Fibroblast of upper back skin (primary cell): ENCODE measurements around the gene OSCAR.
A peak's percentile ranks its signal among the peaks of the same experiment; 100 is the strongest.
"Not testable (repeated sequence)": the region's sequence is repeated elsewhere in the genome, so short reads cannot be mapped to it uniquely, and the experiment has no call there.

Experiments used
- DNase-seq: peaks from one replicate; pipeline ENCODE4 v3.0.0-alpha.2; 2013

OSCAR gene

DNA sequence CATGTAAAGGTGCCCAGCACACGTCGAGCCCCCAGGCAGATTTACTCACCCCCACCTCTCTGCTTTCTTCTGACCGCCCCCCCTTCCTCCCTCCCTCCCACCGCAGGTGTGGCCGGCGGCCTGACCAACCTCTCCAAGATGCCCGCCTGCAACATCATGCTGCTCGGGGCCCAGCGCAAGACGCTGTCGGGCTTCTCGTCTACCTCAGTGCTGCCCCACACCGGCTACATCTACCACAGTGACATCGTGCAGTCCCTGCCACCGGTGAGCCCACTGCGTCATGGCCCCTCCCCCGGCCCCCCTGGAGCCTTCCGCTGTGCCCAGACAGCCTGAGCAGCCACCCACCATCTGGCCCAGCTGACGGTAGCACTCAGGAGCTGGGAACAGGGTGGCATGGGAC is 23.8 kb upstream of the OSCAR start:
- DNase-seq = no peak

DNA sequence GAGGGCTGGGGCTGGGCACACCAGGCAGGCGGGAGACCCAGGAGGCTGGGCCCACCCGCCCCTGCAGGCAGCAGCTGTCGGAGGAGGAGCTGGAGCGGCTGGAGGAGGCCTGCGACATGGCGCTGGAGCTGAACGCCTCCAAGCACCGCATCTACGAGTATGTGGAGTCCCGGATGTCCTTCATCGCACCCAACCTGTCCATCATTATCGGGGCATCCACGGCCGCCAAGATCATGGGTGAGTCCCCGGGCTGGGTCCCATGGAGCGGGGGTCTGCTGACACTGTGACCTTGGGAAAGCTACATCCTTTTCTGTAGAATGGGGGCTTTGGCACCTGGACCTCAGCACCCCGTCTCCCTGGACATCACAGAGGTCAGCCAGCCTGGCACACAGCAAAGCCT is 23.1 kb upstream of the OSCAR start:
- DNase-seq = no peak

GRCh38 chr19:54121259-54121658 is 20.7 kb upstream of the OSCAR start:
- no peak for DNase-seq

DNA sequence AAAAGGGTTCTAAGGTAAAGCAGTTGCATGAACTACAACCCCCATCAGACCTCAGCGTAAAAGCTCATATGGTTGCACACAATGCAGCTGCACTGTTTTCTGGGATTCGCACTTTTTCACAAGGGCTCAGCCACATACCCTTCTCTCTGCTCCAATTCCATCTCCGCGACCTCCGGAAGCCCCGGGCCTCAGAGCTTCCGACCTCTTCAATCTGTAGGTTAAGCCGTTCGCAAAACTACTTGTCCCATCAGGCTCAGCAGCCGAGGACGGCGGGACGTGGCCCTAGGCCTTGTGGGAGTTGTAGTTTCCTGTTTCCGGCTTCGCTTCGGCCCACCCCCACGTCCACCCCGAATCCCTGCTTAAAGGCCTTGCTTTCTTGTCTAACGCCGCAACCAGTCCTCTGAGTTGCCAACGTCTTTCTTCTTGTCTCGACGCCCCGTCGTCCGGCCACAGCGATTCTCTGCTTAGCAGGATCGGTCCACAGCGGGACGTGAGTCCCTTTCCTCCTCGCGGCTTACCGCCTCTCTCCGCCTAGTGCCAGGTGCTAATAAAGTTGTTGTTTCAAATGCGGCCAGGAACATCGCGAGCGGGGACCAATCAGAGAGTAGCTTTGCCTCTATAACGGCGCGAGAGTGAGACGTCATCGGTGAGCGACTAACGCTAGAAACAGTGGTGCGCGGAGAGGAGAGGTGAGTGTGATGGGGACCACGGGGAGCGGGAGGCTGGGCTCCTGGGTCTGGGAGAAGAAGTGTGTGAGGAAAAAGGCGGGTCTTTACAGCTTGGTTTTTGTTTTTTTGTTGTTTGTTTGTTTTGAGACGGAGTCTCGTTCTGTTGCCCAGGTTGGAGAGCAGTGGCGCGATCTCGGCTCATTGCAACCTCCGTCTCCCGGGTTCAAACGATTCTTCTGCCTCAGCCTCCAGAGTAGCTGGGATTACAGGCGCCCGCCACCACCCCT is 14.8 kb upstream of the OSCAR start, which contains the start of the genes PRPF31 and TFPT:
Gene PRPF31 (plus strand): TSS at position 646 of the 955 bp plus-strand sequence. CDS start 2,525 bp downstream, outside the sequence.
Gene TFPT (minus strand): TSS at position 549 of the 955 bp plus-strand sequence. CDS start 388 bp downstream, at position 161.
- peak; percentile 98 for DNase-seq

DNA sequence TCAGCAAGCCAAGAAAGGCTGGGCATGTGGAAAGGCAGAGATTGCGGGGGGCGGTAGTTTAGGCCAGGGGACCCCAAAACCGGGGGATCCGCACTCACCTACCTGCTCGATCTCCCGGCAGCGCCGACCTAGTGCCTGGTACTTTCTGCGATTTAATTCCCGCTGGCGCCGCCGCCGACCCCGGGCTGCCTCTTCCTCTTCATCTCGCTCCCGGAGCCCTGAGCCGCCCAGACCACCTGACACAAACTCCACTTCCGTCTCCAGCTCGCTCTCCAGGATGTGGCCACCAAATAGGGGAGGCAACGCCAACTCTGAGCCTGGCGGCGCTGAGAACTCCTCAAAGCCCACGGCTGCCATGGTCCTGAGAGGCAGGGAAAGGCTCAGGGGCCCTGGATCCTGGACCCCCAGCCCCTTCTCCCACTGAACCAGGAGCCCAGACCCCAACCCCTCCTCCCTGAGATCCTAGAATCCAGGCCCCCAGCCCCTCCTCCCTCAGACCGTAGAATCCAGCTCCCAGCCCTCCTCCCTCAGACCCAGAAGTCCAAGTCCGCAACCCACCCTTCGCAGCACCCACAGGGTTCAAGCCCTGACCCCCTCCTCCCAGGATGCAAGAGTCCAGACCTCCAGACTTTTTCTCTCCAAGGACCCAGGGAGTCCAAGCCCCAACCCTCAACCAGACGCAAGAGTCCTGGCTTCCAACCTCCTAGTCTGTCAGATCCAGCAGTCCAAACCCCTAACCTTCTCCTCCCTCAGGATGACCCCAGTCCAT is 13.9 kb upstream of the OSCAR start:
- no peak for DNase-seq

GRCh38 chr19:54109651-54110050 is 9.0 kb upstream of the OSCAR start:
- no peak for DNase-seq

- DNase-seq = no peak
Measured at GRCh38 chr19:54108496-54108895, 7.9 kb upstream of the OSCAR start.

DNA sequence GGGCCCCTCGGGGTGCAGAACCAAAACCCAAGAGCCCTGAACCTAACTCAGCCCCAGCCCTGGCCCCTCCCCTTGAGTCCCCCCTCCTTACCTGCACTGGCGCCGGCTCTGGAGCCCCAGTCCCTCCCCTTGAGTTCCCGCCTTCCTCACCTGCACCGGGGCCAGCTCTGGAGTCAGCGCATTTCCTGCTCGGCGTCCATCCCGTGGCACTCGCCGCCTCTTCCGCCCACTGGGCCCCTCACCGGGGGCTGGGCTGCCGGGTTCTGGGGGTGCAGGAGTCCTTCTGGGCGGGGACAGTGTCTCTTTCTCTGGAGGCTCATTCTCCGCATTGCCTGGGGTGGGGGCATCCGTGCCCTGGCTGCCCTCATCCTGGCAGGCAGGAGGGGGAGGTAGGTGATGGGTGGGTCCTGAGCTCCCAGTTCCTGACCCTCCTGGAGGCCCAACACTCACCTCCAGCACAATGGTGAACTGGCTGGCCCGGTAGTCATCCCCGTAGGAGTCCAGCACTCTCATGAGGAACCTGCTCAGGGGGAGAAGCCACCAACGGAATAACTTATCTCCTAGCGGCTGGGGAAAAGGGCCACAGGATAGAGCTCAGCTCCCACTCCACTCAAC is 7.4 kb upstream of the OSCAR start:
- DNase-seq = no peak

GRCh38 chr19:54106716-54107115 is 6.1 kb upstream of the OSCAR start:
- no peak for DNase-seq

GRCh38 chr19:54105796-54106195 is 5.2 kb upstream of the OSCAR start:
- DNase-seq = no peak

- no peak for DNase-seq
Measured at GRCh38 chr19:54104998-54105715, 4.6 kb upstream of the OSCAR start.

GRCh38 chr19:54102421-54103169 is 2.0 kb upstream of the OSCAR start, which contains the start of gene NDUFA3:
TSS of gene NDUFA3 (plus strand) at chr19:54102855. CDS start at chr19:54102879, 24 bp downstream.
- DNase-seq = peak; percentile 99

GRCh38 chr19:54099903-54100255 is 724 bp downstream of the OSCAR start:
- DNase-seq = not testable (repeated sequence)

GRCh38 chr19:54099190-54099902 is 1.3 kb downstream of the OSCAR start:
- DNase-seq = no peak

DNA sequence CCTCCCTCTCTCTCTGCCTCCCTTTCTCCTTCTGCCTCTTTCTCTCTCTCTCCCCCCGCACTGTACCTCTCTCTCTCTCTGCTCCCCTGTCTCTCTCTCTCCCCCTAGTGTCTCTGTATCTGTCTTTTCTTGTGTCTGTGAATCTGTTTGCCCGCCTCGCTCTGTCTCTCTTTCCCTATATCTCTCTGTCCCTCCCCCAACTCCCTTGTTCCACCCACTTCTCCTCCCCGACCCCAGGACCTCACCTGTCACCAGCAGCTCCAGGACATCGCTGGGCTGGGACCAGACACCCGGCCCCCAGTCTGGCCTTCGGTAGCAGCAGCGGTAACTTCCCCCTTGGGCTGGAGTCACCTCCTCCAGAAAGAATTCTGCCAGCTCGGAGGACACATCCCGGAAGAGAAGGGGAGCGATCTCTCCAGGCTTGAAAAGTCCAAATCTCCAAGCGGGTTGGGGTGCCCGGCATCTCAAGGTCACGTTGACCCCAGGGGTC is 3.9 kb downstream of the OSCAR start:
- peak; percentile 59 for DNase-seq

- peak; percentile 29 for DNase-seq
Measured at GRCh38 chr19:54095859-54096616, 4.6 kb downstream of the OSCAR start.

- DNase-seq = no peak
Measured at GRCh38 chr19:54095136-54095858, 5.3 kb downstream of the OSCAR start.

DNA sequence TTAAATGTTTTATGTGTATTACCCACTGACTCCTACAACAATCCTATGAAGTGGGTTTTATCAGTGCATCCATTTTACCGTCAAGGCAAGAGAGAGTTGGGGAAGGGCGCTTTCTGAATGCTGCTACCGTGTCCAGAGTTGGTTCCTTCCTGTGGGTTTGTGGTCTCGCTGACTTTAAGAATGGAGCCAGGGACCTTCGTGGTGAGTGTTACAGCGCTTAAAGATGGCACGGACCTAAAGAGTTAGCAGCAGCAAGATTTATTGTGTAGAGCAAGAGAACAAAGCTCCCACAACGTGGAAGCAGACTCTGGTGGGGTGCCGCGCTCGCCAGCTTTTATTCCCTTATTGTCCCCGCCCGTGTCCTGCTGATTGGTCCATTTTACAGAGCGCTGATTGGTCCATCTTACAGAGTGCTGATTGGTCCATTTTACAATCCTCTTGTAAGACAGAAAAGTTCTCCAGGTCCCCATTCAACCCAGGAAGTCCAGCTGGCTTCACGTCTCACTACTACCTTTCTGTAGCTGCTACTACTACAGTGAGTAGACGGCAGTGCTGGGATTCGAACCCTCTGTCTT is 6.1 kb downstream of the OSCAR start:
- no peak for DNase-seq

GRCh38 chr19:54084410-54084809 is 16.2 kb downstream of the OSCAR start:
- no peak for DNase-seq
